22Rv1 (cell line): ENCODE measurements around the gene PPP2R1B.
A peak's percentile ranks its signal among the peaks of the same experiment; 100 is the strongest.

Source experiments
- H3K27ac ChIP-seq: fragments of 450-650 bp; 2 replicates; pipeline ENCODE4 v1.5.1; 2017
- ZFX ChIP-seq: fragments of 450-650 bp; IDR thresholded peaks from 2 replicates; pipeline ENCODE4 v1.6.1; 2017; ENCODE audit warnings: antibody characterized with exemption, borderline replicate concordance
- TF ChIP-seq, protein P1 (sequence below): fragments of 450-650 bp; IDR thresholded peaks from 2 replicates; pipeline ENCODE4 v1.5.1; 2017; ENCODE audit warnings: mild to moderate bottlenecking

The PPP2R1B gene

DNA sequence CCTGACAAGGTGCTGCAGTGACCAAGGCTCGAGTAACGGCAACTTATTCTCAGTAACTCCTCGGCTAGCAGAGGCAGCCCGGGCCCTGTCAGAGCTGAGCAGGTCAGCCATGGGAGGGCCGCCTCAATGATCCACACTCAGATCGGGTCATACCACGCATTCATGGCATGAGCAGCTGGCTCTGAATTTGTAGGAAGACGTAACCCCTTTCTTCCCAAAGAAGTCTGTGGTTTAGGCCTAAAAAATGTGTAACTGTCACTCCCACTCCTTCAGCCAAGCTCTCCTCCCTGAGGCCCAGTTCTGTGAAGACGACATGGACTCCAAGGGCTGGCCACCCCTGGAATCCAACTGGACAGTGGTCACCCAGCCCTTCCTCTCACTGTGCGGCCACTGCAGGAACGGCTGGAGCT lies 30.0 kb downstream of the PPP2R1B start:
- no peak for TF ChIP-seq ZFX
- H3K27ac ChIP-seq = no peak overlapping the region; the same call in 1 of the 2 replicates

DNA sequence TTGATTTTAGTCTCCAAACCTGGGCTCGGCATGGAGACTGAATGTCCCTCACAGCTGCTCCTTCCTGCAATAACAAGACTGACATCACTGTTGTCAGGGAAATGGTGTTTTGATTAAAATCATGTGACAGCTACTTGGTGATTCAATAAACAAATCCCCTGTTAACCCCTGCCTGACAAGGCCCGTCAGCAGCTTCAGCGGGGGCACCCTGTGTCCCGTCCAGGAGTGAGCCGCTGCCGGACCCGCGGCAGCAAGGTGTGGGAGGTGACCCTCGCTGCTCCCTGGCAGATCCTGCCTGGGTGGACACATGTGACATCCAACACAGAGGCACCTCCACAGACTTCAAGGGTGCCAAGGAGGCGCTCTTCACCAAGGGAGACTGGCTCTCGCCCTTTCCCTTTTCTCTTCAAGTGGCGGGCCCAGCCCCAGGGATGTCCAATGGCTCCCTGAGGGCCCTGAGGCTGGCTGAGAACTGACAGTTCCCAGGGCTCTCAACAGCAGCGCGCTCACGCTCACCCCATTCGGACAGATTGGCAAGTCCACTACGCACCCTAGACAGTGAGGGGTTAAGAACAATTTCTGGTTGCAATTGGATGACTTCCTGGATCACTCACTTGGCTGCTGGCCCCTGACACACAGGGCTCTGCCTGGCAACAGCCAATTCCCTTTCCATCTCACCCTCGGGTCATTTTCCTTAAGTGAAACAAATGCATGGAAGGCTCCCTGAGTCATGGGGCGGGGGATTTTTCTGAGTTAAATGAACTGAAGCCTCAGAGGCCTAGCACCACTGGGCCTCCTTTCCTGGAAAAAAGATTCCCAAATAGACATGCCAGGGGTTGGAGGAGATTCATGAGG lies 30.7 kb downstream of the PPP2R1B start:
- no peak overlapping the region; the same call in 1 of the 2 replicates for H3K27ac ChIP-seq
- TF ChIP-seq ZFX = no peak
- TF ChIP-seq, protein P1, sequence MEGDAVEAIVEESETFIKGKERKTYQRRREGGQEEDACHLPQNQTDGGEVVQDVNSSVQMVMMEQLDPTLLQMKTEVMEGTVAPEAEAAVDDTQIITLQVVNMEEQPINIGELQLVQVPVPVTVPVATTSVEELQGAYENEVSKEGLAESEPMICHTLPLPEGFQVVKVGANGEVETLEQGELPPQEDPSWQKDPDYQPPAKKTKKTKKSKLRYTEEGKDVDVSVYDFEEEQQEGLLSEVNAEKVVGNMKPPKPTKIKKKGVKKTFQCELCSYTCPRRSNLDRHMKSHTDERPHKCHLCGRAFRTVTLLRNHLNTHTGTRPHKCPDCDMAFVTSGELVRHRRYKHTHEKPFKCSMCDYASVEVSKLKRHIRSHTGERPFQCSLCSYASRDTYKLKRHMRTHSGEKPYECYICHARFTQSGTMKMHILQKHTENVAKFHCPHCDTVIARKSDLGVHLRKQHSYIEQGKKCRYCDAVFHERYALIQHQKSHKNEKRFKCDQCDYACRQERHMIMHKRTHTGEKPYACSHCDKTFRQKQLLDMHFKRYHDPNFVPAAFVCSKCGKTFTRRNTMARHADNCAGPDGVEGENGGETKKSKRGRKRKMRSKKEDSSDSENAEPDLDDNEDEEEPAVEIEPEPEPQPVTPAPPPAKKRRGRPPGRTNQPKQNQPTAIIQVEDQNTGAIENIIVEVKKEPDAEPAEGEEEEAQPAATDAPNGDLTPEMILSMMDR = no peak

DNA sequence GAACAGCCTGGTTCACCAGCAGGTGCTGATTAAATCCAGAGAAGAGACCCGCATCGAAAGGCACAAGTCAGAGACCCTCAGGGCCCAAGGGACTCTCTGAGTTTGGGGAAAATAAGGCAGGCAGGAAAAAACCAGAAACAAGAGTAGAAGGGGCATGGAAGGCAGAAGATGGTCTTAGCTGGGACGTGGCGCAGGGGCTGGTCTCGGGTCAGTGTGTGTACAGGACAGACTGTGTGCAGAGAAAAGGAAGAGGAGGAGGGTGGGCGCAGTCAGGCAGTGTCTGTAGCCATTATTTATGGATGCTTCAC lies 31.3 kb downstream of the PPP2R1B start:
- TF ChIP-seq, protein P1 = no peak
- TF ChIP-seq ZFX = no peak
- no peak overlapping the region for H3K27ac ChIP-seq

DNA sequence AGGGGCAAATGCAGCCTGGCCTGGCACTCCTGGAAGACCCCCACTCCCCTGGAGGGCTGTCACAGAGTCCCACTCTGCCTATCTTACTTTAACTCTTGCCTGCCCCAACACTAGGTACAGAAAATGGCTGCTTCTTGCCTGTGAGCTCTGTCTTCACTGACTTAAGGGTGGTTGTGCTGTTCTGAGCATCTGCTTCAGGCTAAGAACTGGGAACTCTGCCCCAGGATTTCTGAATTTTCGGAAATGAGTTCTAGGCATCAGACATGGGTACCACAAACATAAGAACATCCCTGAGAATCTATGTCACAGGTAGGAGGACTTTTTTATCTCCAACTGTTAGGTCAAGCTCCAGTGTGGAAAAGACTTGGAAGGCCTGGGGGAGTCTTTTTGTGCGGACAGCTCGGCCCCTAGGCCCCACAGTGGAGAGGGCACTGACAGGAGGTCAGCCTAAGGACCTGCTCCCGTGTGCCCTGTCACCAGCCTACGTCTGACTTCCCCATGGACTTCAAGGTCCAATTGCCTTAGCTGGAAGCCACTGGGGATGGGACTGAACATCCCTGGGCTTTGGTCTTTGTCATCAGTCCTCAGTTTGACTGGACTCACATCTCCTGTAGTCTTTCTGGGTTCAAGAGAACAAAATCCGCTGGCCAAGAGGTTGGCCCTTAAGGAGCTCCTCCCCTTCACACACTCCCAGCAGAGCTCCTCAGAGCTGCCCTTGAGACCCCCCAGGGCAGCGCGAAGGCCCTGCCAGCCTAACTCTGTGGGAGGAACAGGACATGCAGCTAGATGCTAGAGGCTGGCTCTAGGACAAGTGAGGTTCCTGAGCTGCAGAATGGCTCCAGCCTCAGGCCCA lies 31.9 kb downstream of the PPP2R1B start:
- no peak overlapping the region for H3K27ac ChIP-seq
- no peak for TF ChIP-seq ZFX
- TF ChIP-seq, protein P1 = no peak

DNA sequence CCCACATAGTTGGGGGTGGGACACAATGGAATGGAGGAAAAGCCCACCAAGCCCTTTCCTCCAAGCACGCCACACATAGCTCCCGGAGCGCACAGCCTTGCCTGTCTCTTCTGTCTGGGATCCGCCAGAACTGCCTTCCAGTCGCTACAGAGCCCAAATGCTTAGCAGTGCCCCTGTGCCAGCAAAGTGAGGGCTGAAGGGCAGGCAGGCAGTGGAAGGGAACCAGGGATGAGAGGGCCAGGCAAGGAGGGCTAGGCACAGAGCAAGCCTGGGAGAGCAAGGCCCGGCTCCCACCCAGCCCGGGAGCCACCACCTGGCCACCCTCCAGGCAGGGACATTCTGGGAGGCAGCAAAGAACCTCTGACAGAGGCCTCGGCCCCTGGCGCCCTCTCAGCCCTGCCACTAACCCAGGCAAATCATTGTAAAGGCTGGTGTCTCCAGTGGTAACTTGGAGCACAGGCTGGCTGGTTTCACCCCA lies 32.5 kb downstream of the PPP2R1B start:
- no peak overlapping the region for H3K27ac ChIP-seq

DNA sequence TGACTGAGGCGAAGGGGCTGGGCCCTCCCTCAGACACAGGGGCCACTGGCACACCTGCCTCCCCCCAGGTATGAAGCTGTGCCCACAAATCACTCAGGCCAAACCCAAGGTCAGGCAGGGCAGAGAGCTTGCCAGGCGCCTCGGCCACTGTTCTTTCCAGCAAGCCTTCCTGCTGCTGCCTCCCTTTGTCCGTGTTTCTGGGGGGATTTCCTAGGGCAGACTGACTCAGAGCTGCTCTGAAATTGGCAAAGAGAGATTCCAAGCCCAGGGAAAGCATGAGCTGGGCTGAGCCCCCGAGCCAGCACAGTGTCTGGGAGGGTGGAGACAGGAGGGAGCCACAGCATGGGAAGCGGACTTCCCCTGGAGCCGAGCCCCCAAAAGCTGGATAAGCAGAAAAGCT lies 33.2 kb downstream of the PPP2R1B start:
- H3K27ac ChIP-seq = no peak overlapping the region
- TF ChIP-seq, protein P1 = no peak
- no peak for TF ChIP-seq ZFX

More for the DNA sequence above, 32.5 kb downstream of the PPP2R1B start:
- TF ChIP-seq, protein P1 = no peak
- no peak for TF ChIP-seq ZFX

DNA sequence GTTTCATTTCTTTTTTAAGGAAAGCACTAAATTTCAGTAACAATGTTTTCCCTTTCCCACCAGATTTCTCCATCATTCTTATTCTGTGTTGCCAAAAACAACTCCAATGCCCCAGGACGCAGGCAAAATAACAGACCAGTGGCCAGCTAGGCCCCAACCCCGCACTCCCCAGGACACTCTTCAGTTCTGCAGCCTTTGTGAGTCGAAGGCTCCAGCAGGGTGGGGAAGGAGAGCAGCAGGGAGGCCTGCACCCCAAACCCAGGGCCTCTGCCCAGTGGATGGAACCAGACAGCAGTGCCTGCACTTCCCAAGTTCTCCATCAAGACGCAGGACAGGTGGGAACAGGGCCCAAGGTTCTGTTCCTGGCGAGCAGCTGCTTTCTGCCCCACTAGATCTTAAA lies 34.4 kb downstream of the PPP2R1B start:
- TF ChIP-seq, protein P1 = no peak
- H3K27ac ChIP-seq = peak overlapping the region; percentile 74
